Adrenal gland (tissue), 12 donors: ENCODE measurements around the gene RANBP10. TPM values are rescaled to one million over a fixed set of nuclear protein-coding genes. Genes with fewer than 3 reads are reported as not detected.
A peak's percentile ranks its signal among the peaks of the same experiment; 100 is the strongest.

Experiments used
- DNase-seq, 7 donors: peaks; one replicate each; pipeline ENCODE4 v3.0.0-alpha.2; 2019 to 2020
- H3K27ac ChIP-seq, 5 donors: fragments of 200-600 bp; sonication (generic) in 4 of 5; 1 replicate in 3 of 5; 2 replicates in 2 of 5; pipeline versions ENCODE4 v1.5.1 to v1.8.0; 2016 to 2020; ENCODE audit warnings: mild to moderate bottlenecking in 1 of 5
- H3K27me3 ChIP-seq: fragments of 200-600 bp; 2 replicates; pipeline ENCODE4 v1.8.0; 2021
- H3K36me3 ChIP-seq, 2 donors: fragments of 200-600 bp; replicated peaks in 1 of 2; 1 replicate in 1 of 2; 2 replicates in 1 of 2; pipeline versions ENCODE4 v1.5.1 to v1.8.0; 2018 to 2022
- H3K4me1 ChIP-seq, 2 donors: fragments of 200-600 bp; replicated peaks in 1 of 2; 1 replicate in 1 of 2; 2 replicates in 1 of 2; pipeline versions ENCODE4 v1.5.1 to v1.8.0; 2018 to 2021
- H3K4me3 ChIP-seq, 4 donors: fragments of 200-600 bp; sonication (generic) in 3 of 4; one replicate each; pipeline ENCODE4 v1.5.1; 2016 to 2018
- H3K9me3 ChIP-seq, 3 donors: fragments of 200-600 bp; sonication (generic) in 1 of 3; replicated peaks in 1 of 3; 1 replicate in 2 of 3; 2 replicates in 1 of 3; pipeline versions ENCODE4 v1.5.1 to v1.8.0; 2016 to 2021
- POLR2A ChIP-seq, 2 donors: fragments of 450-650 bp; IDR thresholded peaks; one replicate each; pipeline ENCODE4 v1.6.1; 2017; ENCODE audit warnings: antibody characterized with exemption in 2 of 2, mild to moderate bottlenecking in 2 of 2, moderate library complexity in 1 of 2
- WGBS, 4 donors: extraction: QIAGEN DNeasy Blood & Tissue Kit in 2 of 4; methylation state at CpG; one replicate each; pipeline versions ENCODE4 v1.1.5 to v1.1.7; 2013 to 2017; 5-methylcytosine and 5-hydroxymethylcytosine counted together
- intact Hi-C, 2 donors: fragments of 100-400 bp; cut with DNase I; formaldehyde crosslinking; loops; one replicate each; pipeline versions ENCODE4 v1.14.1 to v1.15.0; 2022 to 2023
- polyA plus RNA-seq, 3 donors: library from polyadenylated mRNA; stranded (reverse); fragments of 200-250 nt in 2 of 3; fragments of 350-450 nt in 1 of 3; fragmentation: Illumina TruSeq in 1 of 3; extraction: RNeasy Lipid Tissue Mini Kit (QIAGEN cat#74804) in 1 of 3; gene quantifications; one replicate each; pipeline ENCODE4 v1.2.3, GENCODE V29; 2013 to 2014
- total RNA-seq, 9 donors: library from RNA; depleted of rRNA in 4 of 9; stranded (reverse); fragments of >200 nt in 4 of 9; fragments of 120-200 nt in 1 of 9; fragmentation: NEBNext Ultra II Directional in 1 of 9; extraction: Animal tissue kit (Norgen Biotek cat#: 25700) in 1 of 9; gene quantifications; one replicate each; pipeline versions ENCODE4 v1.1.0 to v1.2.4, GENCODE V29; 2013 to 2023
- TF ChIP-seq, protein P1 (sequence below), 6 experiments: fragments of 450-650 bp in 4 of 6; fragments of 200-600 bp in 2 of 6; sonication (generic) in 1 of 6; IDR thresholded peaks; 1 replicate in 5 of 6; 2 replicates in 1 of 6; pipeline versions ENCODE4 v1.5.1 to v1.8.0; 2016 to 2021; ENCODE audit warnings: antibody characterized with exemption in 6 of 6, mild to moderate bottlenecking in 2 of 6, moderate library complexity in 1 of 6
- donor health status: healthy with polysubstance abuse.
- donor health status: Bipolar disorder and iron deficiency.
- donor health status: DM: yes; HTN: yes; CAD: no.
- donor health status: DM: no; HTN: no; CAD: no.
- donor health status: DM: no; HTN: no; CAD: no.
- donor health status: DM: yes; HTN: yes; CAD: no.

The RANBP10 gene
- total and polyA plus RNA-seq, 12 donors = 9.4 to 74.1 (median 21.6) TPM

DNA sequence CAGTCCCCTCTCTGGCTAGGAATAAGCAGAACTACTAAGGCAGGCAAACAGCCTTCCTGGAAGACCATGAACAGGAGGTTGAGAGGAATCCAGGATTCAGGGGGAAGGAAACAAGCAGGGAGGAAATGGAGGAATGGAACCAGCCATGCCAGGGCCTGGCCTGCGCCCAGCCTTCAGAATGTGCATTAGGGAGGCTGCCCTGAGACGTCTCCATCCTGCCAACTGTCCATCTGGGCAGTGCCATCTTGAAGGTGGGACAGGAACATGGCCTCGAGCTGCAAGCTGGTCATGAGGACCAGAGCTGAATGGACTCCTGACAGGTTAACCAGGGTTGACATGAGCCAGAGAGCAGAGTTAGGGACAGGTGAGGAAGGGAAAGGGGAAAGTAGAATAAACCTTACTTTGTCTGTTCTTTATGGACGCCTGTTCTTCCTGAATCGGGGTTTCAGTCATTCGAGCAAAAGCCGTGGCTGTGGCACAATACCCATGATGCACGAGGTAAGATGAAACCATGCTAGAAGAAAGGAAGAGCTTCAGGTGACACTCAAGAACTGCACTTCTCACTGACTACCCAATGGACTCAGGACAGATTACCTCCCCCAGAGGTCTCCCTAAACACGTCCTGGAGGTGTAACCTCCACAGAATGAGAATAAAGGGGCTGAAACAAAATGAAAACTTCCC, 75.1 kb downstream of the RANBP10 start:
- Histone ChIP-seq H3K27me3 (no peaks in the 10 kb centered on the region), H3K4me3 (no peak overlapping the region), H3K9me3 (no peaks in the 10 kb centered on the region), H3K36me3 (peaks cover 0 to 61% of the 10 kb centered on the region in 2 donors), H3K4me1 (peaks cover 7 to 8% of the 10 kb centered on the region in 2 donors), H3K27ac (no peak overlapping the region)
- TF ChIP-seq, protein P1, sequence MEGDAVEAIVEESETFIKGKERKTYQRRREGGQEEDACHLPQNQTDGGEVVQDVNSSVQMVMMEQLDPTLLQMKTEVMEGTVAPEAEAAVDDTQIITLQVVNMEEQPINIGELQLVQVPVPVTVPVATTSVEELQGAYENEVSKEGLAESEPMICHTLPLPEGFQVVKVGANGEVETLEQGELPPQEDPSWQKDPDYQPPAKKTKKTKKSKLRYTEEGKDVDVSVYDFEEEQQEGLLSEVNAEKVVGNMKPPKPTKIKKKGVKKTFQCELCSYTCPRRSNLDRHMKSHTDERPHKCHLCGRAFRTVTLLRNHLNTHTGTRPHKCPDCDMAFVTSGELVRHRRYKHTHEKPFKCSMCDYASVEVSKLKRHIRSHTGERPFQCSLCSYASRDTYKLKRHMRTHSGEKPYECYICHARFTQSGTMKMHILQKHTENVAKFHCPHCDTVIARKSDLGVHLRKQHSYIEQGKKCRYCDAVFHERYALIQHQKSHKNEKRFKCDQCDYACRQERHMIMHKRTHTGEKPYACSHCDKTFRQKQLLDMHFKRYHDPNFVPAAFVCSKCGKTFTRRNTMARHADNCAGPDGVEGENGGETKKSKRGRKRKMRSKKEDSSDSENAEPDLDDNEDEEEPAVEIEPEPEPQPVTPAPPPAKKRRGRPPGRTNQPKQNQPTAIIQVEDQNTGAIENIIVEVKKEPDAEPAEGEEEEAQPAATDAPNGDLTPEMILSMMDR (IDR thresholded peaks at IDR 0.05) = no peak
- no peak for TF ChIP-seq POLR2A (IDR thresholded peaks at IDR 0.05)
- 87 to 94% (median 91%) methylated on average over 9 of the region's 9 CpGs for WGBS, 4 donors
- intact Hi-C loops = no loop called here
- no peak for DNase-seq

DNA sequence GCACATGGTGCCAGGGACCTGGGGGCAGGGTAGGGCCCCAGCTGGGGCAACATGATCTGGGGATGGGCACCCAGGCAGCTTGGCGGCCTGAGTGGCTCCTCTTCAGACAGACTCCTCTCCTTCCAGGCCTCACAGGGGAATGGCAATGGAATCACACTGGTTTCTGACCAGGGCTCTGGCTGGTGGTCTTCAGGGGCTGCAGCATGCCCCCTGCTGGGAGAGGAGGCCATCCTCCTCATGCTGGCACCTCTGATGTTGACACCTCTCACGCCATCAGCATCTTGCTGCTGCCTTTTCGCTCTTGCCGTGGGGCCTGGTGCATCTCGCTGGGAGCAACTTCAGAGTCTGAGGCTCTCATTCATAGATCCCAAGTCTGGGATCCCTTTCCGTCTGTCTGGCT, 76.0 kb downstream of the RANBP10 start:
- WGBS, 4 donors = 90 to 98% (median 93%) methylated on average over 5 to 6 of the region's 6 CpGs
- peaks cover 0 to 61% of the 10 kb centered on the region in 2 donors for H3K36me3 ChIP-seq
- H3K4me3 ChIP-seq = no peak overlapping the region
- H3K27me3 ChIP-seq = no peaks in the 10 kb centered on the region
- DNase-seq = no peak
- peaks cover 12 to 15% of the 10 kb centered on the region in 2 donors for H3K4me1 ChIP-seq
- TF ChIP-seq POLR2A (IDR thresholded peaks at IDR 0.05) = no peak
- H3K9me3 ChIP-seq = no peaks in the 10 kb centered on the region
- no peak overlapping the region for H3K27ac ChIP-seq
- intact Hi-C loops = no loop called here

DNA sequence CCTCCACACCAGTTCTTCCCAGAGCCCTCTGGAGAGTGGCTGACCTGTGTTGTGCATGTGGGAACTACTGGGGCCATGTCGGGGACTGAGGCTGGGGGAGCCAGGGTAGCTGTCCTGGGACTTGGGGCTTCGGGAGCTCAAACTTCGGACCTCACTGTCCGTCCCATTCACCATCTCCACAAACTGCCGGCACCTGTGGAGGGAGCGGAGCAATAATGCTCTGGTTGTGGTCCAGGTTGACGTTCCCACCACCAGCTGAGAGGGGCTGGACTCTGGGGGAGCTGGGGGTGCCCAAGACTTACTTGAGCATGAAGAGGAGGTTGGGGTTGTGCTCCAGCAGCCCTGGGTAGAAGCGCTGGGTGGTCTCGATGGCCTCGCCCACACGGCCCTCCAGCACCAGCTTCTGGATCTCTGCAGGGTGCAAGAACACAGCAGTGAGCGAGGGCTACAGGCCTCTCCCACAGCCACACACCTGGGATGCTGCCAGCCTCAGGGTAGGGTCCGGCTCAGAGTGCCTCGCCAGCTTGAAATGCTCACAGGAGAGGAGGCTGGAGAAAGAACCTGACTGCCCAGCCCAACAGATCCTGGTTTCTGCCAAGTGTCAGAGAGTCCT, 76.6 kb downstream of the RANBP10 start:
- 89 to 98% (median 96%) methylated on average over 6 to 14 of the region's 14 CpGs for WGBS, 4 donors
- Histone ChIP-seq H3K36me3 (peaks cover 0 to 64% of the 10 kb centered on the region in 2 donors), H3K27ac (no peak overlapping the region), H3K4me3 (no peak overlapping the region), H3K27me3 (no peaks in the 10 kb centered on the region), H3K9me3 (no peaks in the 10 kb centered on the region), H3K4me1 (peaks cover 12 to 15% of the 10 kb centered on the region in 2 donors)
- intact Hi-C loops = loop anchor here in 1 of 2 donors (10.0 kb wide), 1 partner anchor 75 kb away; the partner anchor contains the start of genes RANBP10 and TSNAXIP1
- no peak for TF ChIP-seq POLR2A (IDR thresholded peaks at IDR 0.05)
- TF ChIP-seq, protein P1 (IDR thresholded peaks at IDR 0.05) = no peak
- no peak for DNase-seq

DNA sequence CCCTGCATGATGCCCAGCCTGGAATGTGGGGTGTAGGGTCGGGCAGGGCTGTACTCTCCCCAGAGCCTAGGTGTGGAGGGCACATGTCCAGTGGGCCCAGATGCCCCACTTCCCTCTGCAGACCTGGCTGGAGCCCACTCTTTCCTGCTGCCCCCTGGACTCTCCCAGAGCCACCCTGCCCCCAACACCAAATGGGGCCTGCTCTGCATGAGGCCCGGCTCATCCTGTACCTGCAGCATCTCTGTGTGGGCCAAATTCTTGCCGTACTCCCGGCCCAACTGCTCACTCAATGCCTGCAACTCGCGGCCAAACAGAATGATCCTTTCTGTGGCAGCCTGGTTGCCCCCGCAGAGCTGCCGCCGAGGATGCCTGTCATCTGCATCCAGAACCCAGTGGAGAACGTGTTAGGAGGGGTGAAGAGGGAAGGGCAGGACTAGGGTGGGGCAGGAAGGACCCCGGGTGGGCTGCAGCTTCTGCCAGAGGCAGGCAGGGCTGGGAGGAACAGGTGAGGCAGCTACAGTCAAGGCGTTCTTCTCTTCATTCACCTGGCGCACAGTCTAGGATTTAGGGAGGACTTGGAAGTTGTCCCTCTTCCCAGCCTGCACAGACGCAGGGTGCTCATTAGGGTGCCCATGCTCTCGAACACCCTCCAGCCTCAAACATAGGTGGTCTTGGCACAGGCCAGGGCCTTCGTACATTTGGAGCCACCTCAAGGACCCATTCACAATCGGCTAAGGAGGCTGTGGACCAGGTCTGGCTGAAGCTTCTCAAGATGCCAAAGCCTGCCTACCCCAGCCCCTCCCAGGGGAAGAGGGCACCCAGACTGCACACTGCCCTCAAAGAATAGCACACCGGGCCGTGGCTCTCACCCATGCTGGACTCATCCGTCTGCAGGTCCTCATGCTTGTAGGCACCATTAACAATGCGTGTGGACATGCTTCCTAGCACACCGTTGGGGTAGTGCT, 78.6 kb downstream of the RANBP10 start:
- H3K36me3 ChIP-seq = peaks cover 0 to 72% of the 10 kb centered on the region in 2 donors
- intact Hi-C loops = loop anchor here in 1 of 2 donors (10.0 kb wide), 1 partner anchor 77 kb away; the partner anchor contains the start of genes RANBP10 and TSNAXIP1

More for the DNA sequence above, 78.6 kb downstream of the RANBP10 start:
- H3K9me3 ChIP-seq = no peaks in the 10 kb centered on the region
- TF ChIP-seq, protein P1 (IDR thresholded peaks at IDR 0.05) = no peak
- no peak for TF ChIP-seq POLR2A (IDR thresholded peaks at IDR 0.05)
- H3K4me3 ChIP-seq = no peak overlapping the region
- H3K27ac ChIP-seq = peak overlapping the region in 1 of 5 donors; percentile 71
- peaks cover 12 to 15% of the 10 kb centered on the region in 2 donors for H3K4me1 ChIP-seq
- H3K27me3 ChIP-seq = no peaks in the 10 kb centered on the region
- DNase-seq = peak in 1 of 7 donors; percentile 14
- 88 to 92% (median 92%) methylated on average over 15 to 22 of the region's 22 CpGs for WGBS, 4 donors
